GM21825 (cell line): ENCODE results near the gene PPL.

Source experiments
- ATAC-seq: cut with Tn5 transposase; IDR thresholded peaks from one replicate; pipeline ENCODE4 v1.9.1; 2021; ENCODE audit warnings: mild to moderate bottlenecking, moderate library complexity; ENCODE audit not compliant: unreplicated experiment

Gene PPL

GRCh38 chr16:4839942-4840341 is 97.0 kb downstream of the PPL start:
- no peak for ATAC-seq

- no peak for ATAC-seq
Measured at GRCh38 chr16:4837733-4838501, 99.0 kb downstream of the PPL start.

GRCh38 chr16:4836727-4837126 is 100.2 kb downstream of the PPL start:
- ATAC-seq: no peak

GRCh38 chr16:4833584-4833983 is 103.4 kb downstream of the PPL start:
- ATAC-seq: no peak

GRCh38 chr16:4832698-4833343 is 104.1 kb downstream of the PPL start:
- no peak for ATAC-seq
